AG04449 (cell line): ENCODE results near the gene SLC44A1.
A peak's percentile ranks its signal among the peaks of the same experiment; 100 is the strongest.

Experiments
- CTCF ChIA-PET: fragments of 350-600 bp; formaldehyde crosslinking; extraction: SDS; loops from one replicate; lab custom pipeline; 2021; ENCODE audit warnings: antibody characterized with exemption; lab: Yijun Ruan, JAX
- POLR2A ChIA-PET: fragments of 400-600, 350-600 bp; formaldehyde crosslinking; extraction: SDS; loops from one replicate; lab custom pipeline; 2020; ENCODE audit warnings: antibody characterized with exemption, inconsistent platforms; lab: Yijun Ruan, JAX
- DNase-seq: peaks from one replicate; pipeline ENCODE4 v3.0.0-alpha.2; 2010; ENCODE audit warnings: low read depth, low spot score
- H3K4me3 ChIP-seq: 2 replicates; pipeline ENCODE4 v1.5.1; 2011; ENCODE audit warnings: low read depth, mild to moderate bottlenecking, control low read depth, low read length
- TF ChIP-seq, protein P1 (sequence below): IDR thresholded peaks from one replicate; pipeline ENCODE4 v1.5.1; 2011; ENCODE audit warnings: mild to moderate bottlenecking, moderate library complexity, low read length, control low read depth, inconsistent platforms; ENCODE audit not compliant: insufficient read depth; ENCODE audit errors: missing control alignments

SLC44A1 gene

DNA sequence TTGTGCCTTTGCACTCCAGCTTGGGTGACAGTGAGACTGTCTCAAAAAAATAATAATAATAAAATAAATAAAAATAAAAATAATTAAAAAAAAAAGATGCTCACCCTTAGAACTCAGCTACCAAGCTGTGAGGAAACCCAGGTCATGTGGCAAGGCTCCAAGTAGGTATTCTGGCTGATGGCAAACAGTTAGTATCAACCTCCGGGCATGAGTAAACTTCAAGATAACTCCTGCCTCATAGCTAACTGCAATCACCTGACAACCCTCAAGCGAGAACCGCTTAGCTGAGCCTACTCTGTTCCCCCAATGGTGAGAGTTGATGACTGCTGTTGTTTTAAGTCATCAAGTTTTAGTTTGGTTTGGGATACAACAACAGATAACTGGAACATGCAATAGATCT, 6.1 kb upstream of the SLC44A1 start:
- no peak overlapping the region for H3K4me3 ChIP-seq
- TF ChIP-seq, protein P1, sequence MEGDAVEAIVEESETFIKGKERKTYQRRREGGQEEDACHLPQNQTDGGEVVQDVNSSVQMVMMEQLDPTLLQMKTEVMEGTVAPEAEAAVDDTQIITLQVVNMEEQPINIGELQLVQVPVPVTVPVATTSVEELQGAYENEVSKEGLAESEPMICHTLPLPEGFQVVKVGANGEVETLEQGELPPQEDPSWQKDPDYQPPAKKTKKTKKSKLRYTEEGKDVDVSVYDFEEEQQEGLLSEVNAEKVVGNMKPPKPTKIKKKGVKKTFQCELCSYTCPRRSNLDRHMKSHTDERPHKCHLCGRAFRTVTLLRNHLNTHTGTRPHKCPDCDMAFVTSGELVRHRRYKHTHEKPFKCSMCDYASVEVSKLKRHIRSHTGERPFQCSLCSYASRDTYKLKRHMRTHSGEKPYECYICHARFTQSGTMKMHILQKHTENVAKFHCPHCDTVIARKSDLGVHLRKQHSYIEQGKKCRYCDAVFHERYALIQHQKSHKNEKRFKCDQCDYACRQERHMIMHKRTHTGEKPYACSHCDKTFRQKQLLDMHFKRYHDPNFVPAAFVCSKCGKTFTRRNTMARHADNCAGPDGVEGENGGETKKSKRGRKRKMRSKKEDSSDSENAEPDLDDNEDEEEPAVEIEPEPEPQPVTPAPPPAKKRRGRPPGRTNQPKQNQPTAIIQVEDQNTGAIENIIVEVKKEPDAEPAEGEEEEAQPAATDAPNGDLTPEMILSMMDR: no peak
- ChIA-PET CTCF (no interaction called here), POLR2A (no interaction called here)
- no peak for DNase-seq

DNA sequence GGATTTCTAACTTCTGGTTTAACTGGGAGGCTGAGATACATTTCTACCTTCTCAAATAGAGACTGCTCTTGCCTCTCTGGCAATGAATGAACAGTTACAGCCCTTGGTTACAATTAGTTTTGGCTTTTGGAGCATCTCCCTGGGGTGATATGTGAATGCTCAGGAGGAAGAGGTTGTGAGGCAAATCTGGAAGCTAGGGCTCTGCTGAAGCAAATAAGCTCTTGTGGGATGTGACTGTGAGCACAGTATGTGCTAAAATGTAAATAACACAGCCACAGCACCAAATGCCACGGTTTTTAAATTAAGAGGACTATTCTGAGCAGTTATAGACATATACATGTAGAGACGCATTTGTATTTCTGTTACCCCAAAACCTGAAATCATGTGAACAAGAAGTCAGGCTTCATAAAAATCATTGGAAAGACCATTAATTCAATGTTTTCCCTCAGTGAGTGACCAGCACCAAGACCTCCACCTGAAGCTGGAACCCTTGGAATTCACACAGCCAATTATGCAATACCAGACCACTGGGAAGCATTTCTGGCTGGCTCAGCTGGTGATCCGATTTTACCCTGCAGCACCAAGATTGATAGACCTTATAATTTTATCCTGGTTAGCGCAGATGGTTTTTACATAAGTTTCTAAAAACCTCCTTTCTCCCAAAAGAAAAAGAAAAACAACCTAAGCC, 3.0 kb upstream of the SLC44A1 start:
- TF ChIP-seq, protein P1: no peak
- ChIA-PET POLR2A (interaction anchor here (0.5 kb wide), 1 partner anchor 10 kb away, joined by 3 read pairs; no protein-coding TSS in a partner anchor), CTCF (interaction anchor here (1.7 kb wide), 1 partner anchor 315 kb away, joined by 5 read pairs; no protein-coding TSS in a partner anchor)
- H3K4me3 ChIP-seq: no peak overlapping the region
- no peak for DNase-seq

DNA sequence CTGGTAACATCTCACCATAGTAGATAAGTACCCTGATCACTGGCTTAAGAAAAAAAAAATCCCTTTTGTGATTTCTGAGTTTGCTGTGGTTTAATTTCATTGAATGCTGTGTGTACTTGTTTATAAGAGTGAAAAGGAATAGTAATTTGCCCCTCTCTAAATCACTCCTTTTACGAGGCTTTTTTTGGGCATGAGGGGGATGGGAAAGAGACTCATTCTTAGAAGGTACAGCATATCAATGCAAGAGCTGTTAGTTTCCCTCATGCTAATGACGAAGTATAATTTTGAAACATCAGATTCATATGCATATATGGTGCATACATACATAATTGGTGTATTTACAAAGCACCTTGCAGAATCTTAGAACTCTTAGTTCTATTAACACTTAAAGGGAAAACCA, 2.4 kb upstream of the SLC44A1 start:
- ChIA-PET CTCF (interaction anchor here (1.0 kb wide), 1 partner anchor 173 kb away, joined by 3 read pairs; no protein-coding TSS in a partner anchor), POLR2A (no interaction called here)
- TF ChIP-seq, protein P1: no peak
- peak overlapping the region; percentile 36; the same call in 1 of the 2 replicates for H3K4me3 ChIP-seq
- no peak for DNase-seq

DNA sequence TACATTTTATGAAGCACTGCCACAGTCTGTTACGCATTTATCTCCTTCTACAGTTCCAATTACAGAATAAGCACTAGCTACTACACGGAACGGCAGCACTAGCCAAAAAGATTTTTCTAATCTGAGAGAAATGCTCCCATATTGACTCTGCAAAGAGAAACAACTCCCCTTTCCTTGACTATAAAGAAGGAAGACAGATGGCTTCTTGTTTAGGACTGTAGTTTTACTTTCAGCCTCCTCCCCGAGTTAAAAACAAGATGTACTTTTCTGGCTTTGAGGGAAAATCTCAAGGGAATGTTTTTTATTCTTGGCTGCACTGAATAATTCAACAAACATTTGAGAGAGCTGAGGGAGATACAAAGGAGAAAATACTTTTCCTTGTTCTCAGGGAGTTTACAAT, 1.9 kb upstream of the SLC44A1 start:
- peak overlapping the region; percentile 36 for H3K4me3 ChIP-seq
- ChIA-PET CTCF (interaction anchor here (1.0 to 1.1 kb wide), 2 partner anchors 172 to 379 kb away, joined by 3 to 5 read pairs; no protein-coding TSS in a partner anchor), POLR2A (no interaction called here)

DNA sequence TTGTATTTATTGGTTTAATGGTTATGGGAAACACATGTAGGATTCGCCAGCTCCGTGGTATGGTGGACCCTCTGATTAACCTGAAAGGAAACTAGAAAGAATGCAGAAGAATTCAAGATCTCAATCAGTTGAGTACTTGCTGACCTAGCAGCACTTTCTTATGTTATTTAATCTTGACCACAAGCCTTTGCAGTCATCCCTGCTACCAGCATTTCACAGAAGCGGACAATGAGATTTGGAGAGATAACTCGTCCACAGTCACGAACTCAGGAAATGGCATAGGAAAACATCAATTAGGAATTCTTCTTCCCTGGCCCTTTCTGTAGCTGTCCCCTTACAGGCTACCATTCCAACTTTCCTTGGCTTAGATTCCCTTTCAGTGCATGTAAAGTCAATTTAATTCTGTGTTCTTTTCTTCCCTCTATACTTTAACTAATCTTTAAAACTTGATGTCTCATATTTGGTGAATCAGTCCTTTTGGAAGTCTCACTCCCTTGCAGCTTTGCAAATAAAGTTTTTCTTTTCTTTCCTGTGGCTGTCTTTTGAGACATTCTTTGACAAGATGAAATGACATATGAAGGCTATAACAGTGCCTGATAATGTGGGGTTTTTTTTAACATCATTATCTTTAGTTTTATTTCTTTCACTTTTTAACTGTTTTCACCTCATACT, 1.3 kb upstream of the SLC44A1 start:
- POLR2A ChIA-PET: no interaction called here
- TF ChIP-seq, protein P1: no peak
- peak overlapping the region; percentile 36 for H3K4me3 ChIP-seq
- peak; percentile 77 for DNase-seq
- CTCF ChIA-PET: interaction anchor here (1.0 to 1.1 kb wide), 2 partner anchors 172 to 380 kb away, joined by 3 to 5 read pairs; no protein-coding TSS in a partner anchor

More for the DNA sequence above, 1.9 kb upstream of the SLC44A1 start:
- TF ChIP-seq, protein P1: no peak
- DNase-seq: no peak

DNA sequence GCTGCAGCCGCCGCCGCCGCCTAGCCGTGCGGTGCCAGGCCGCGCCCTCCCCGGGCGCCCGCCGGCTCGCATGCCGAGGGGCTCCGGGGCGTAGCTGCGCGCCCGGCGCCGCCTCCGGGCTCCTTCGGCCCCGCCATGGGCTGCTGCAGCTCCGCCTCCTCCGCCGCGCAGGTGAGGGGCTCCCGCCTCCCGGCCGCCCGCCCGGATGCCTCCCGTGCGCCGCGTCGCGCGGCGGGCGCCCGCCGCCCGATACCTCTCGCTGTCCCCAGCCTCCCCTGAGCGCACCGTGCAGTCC, 230 bp downstream of the SLC44A1 start:
- TF ChIP-seq, protein P1: no peak
- DNase-seq: no peak
- peak overlapping the region; percentile 78 for H3K4me3 ChIP-seq
- ChIA-PET CTCF (interaction anchor here (0.9 to 2.0 kb wide), 5 partner anchors 10 to 318 kb away, joined by 3 to 9 read pairs (median 4); no protein-coding TSS in a partner anchor), POLR2A (interaction anchor here (0.9 to 1.2 kb wide), 4 partner anchors 9 to 317 kb away, joined by 3 read pairs; no protein-coding TSS in a partner anchor)
